IMR-90 (cell line): Measurements from ENCODE around the gene STXBP2. TPM values are rescaled to one million over a fixed set of nuclear protein-coding genes. Genes with fewer than 3 reads are reported as not detected.

ENCODE experiments used
- ATAC-seq: fragments of 200-7000 bp; cut with Tn5 transposase; 2 replicates; pipeline ENCODE4 v1.9.1; 2020; ENCODE audit warnings: low read depth, mild to moderate bottlenecking, moderate library complexity
- BruUV-seq: library from RNA; stranded (reverse); fragments of 400-500 nt; replicated peaks from 2 replicates; lab custom pipeline; 2021; lab: Mats Ljungman, UMichigan
- CTCF ChIA-PET: fragments of 300-600 bp; formaldehyde crosslinking; extraction: SDS; loops from one replicate; lab custom pipeline; 2021; ENCODE audit warnings: antibody characterized with exemption; lab: Yijun Ruan, JAX
- POLR2A ChIA-PET: fragments of 300-600 bp; sonication (Branson Sonifier 250); formaldehyde crosslinking; loops from one replicate; lab custom pipeline; 2022; ENCODE audit warnings: antibody characterized with exemption; ENCODE audit not compliant: unreplicated experiment; lab: Charles Lee
- DNase-seq: peaks from one replicate; pipeline ENCODE4 v3.0.0; 2013
- H2AFZ ChIP-seq: replicated peaks from 2 replicates; pipeline ENCODE3; 2013; ENCODE audit warnings: low read length, mild to moderate bottlenecking; ENCODE audit not compliant: poor library complexity
- H2AK5ac ChIP-seq: 2 replicates; pipeline ENCODE4 v1.6.1; 2013; ENCODE audit warnings: low read depth, low read length, inconsistent platforms
- H2AK9ac ChIP-seq: replicated peaks from 2 replicates; pipeline ENCODE3; 2013; ENCODE audit warnings: mild to moderate bottlenecking, low read depth, low read length, moderate library complexity; ENCODE audit not compliant: poor library complexity
- H2BK120ac ChIP-seq: 2 replicates; pipeline ENCODE4 v1.6.1; 2013; ENCODE audit warnings: low read depth, low read length, inconsistent platforms
- H2BK15ac ChIP-seq: 3 replicates; pipeline ENCODE4 v1.6.1; 2013; ENCODE audit warnings: low read depth, low read length, inconsistent platforms
- H2BK20ac ChIP-seq: 2 replicates; pipeline ENCODE4 v1.6.1; 2013; ENCODE audit warnings: low read depth, mild to moderate bottlenecking, inconsistent platforms, low read length, moderate library complexity
- H2BK5ac ChIP-seq: 2 replicates; pipeline ENCODE4 v1.6.1; 2013; ENCODE audit warnings: mild to moderate bottlenecking, low read depth, low read length, inconsistent platforms; ENCODE audit not compliant: poor library complexity, severe bottlenecking
- H3K14ac ChIP-seq: replicated peaks from 2 replicates; pipeline ENCODE4 v1.6.1; 2013; ENCODE audit warnings: low read depth, low read length, inconsistent platforms
- H3K18ac ChIP-seq: 2 replicates; pipeline ENCODE4 v1.6.1; 2013; ENCODE audit warnings: low read depth, low read length, control low read depth
- H3K23ac ChIP-seq: 2 replicates; pipeline ENCODE4 v1.6.1; 2013; ENCODE audit warnings: low read depth, low read length, inconsistent platforms
- H3K27ac ChIP-seq: 2 replicates; pipeline ENCODE4 v1.5.1; 2013; ENCODE audit warnings: mild to moderate bottlenecking, control low read depth, low read length; ENCODE audit not compliant: insufficient read depth
- H3K27me3 ChIP-seq: 2 replicates; pipeline ENCODE4 v1.6.1; 2013; ENCODE audit warnings: low read length; ENCODE audit not compliant: control insufficient read depth, insufficient read depth
- H3K36me3 ChIP-seq: 2 replicates; pipeline ENCODE4 v1.6.1; 2013; ENCODE audit warnings: low read length, mixed read lengths; ENCODE audit not compliant: control insufficient read depth, insufficient read depth
- H3K4ac ChIP-seq: 2 replicates; pipeline ENCODE4 v1.6.1; 2013; ENCODE audit warnings: low read depth, low read length, inconsistent platforms
- H3K4me1 ChIP-seq: 2 replicates; pipeline ENCODE4 v1.6.1; 2013; ENCODE audit warnings: low read length, mixed read lengths; ENCODE audit not compliant: control insufficient read depth, insufficient read depth
- H3K4me2 ChIP-seq: 2 replicates; pipeline ENCODE4 v1.6.1; 2013; ENCODE audit warnings: low read depth, mild to moderate bottlenecking, control low read depth, low read length, moderate library complexity
- H3K4me3 ChIP-seq: 2 replicates; pipeline ENCODE4 v1.5.1; 2013; ENCODE audit warnings: low read depth, mild to moderate bottlenecking, control low read depth, low read length, moderate library complexity; ENCODE audit not compliant: insufficient read depth
- H3K56ac ChIP-seq: 2 replicates; pipeline ENCODE4 v1.6.1; 2013; ENCODE audit warnings: low read length, inconsistent platforms; ENCODE audit not compliant: insufficient read depth; ENCODE audit errors: extremely low read depth
- H3K79me1 ChIP-seq, 2 experiments: 2 replicates each; pipeline ENCODE4 v1.6.1; 2013; ENCODE audit warnings: low read length in 2 of 2, inconsistent platforms in 1 of 2, low read depth in 1 of 2
- H3K9ac ChIP-seq: 2 replicates; pipeline ENCODE4 v1.6.1; 2013; ENCODE audit warnings: low read depth, low read length, control low read depth
- H3K9me1 ChIP-seq: 2 replicates; pipeline ENCODE4 v1.6.1; 2013; ENCODE audit warnings: low read length, inconsistent platforms; ENCODE audit not compliant: insufficient read depth
- H3K9me3 ChIP-seq: 2 replicates; pipeline ENCODE4 v1.6.1; 2013; ENCODE audit warnings: low read length; ENCODE audit not compliant: control insufficient read depth, insufficient read depth
- H4K20me1 ChIP-seq: 2 replicates; pipeline ENCODE4 v1.6.1; 2013; ENCODE audit warnings: low read length, inconsistent platforms; ENCODE audit not compliant: insufficient read depth
- H4K5ac ChIP-seq: 2 replicates; pipeline ENCODE4 v1.6.1; 2013; ENCODE audit warnings: mild to moderate bottlenecking, low read depth, low read length, control low read depth
- H4K8ac ChIP-seq, 2 experiments: 2 replicates each; pipeline ENCODE4 v1.6.1; 2013; ENCODE audit warnings: low read depth in 2 of 2, low read length in 2 of 2, control low read depth in 1 of 2, inconsistent platforms in 1 of 2
- H4K91ac ChIP-seq: 2 replicates; pipeline ENCODE4 v1.6.1; 2013; ENCODE audit warnings: low read depth, low read length, inconsistent platforms; ENCODE audit not compliant: insufficient read depth
- CTCF ChIP-seq: conservative IDR thresholded peaks from 2 replicates; pipeline ENCODE4 v1.5.1; 2012; ENCODE audit warnings: mild to moderate bottlenecking, low read depth, low read length, improper control_type of control experiment
- FOS ChIP-seq: fragments of 150-350 bp; IDR thresholded peaks from 2 replicates; pipeline ENCODE4 v1.6.1; 2016; ENCODE audit warnings: low read depth, low read length
- MAZ ChIP-seq: IDR thresholded peaks from 2 replicates; pipeline ENCODE4 v1.6.1; 2012; ENCODE audit warnings: low read depth, mild to moderate bottlenecking, low read length, improper control_type of control experiment, moderate library complexity, borderline replicate concordance
- MXI1 ChIP-seq: IDR thresholded peaks from 2 replicates; pipeline ENCODE4 v1.6.1; 2012; ENCODE audit warnings: low read depth, mild to moderate bottlenecking, low read length, moderate library complexity, borderline replicate concordance
- RFX5 ChIP-seq: IDR thresholded peaks from 2 replicates; pipeline ENCODE4 v1.8.0; 2012; ENCODE audit warnings: low read depth, mild to moderate bottlenecking, low read length, moderate library complexity
- WGBS, 2 experiments: methylation state at CpG; one replicate each; pipeline versions ENCODE4 v1.1.5 to v1.1.7; 2013; ENCODE audit warnings: missing lambda C conversion rate in 2 of 2; ENCODE audit not compliant: insufficient read length in 1 of 2; ENCODE audit errors: extremely low coverage in 2 of 2; 5-methylcytosine and 5-hydroxymethylcytosine counted together
- dilution Hi-C: fragments of 300-500 bp; cut with HindIII; formaldehyde crosslinking; loops from one replicate; pipeline ENCODE4 v1.14.3; 2018; ENCODE audit warnings: low sequenced_read_pairs; ENCODE audit not compliant: unreplicated experiment
- in situ Hi-C: fragments of 300-500 bp; cut with MboI; formaldehyde crosslinking; loops from 3 replicates; pipeline ENCODE4 v1.14.3; 2019; ENCODE audit warnings: low sequenced_read_pairs, inconsistent platforms, mixed read lengths
- intact Hi-C: fragments of 100-400 bp; cut with micrococcal nuclease; formaldehyde crosslinking; loops from 2 replicates; pipeline ENCODE4 v1.10.0; 2022
- polyA plus RNA-seq, 3 experiments: library from polyadenylated mRNA; depleted of rRNA; stranded (reverse); fragments of >200 nt; gene quantifications; 2 replicates each; pipeline ENCODE4 v1.2.3, GENCODE V29; 2012; ENCODE audit warnings: low replicate concordance in 1 of 3
- total RNA-seq: library from RNA; depleted of rRNA; stranded (reverse); fragments of >200 nt; gene quantifications from 2 replicates; pipeline ENCODE4 v1.2.3, GENCODE V29; 2012
- TF ChIP-seq, protein P1 (sequence below): fragments of 150-350 bp; IDR thresholded peaks from 2 replicates; pipeline ENCODE4 v1.6.1; 2016; ENCODE audit warnings: low read depth, mild to moderate bottlenecking, low read length, moderate library complexity, borderline replicate concordance

STXBP2 gene
- total and polyA plus RNA-seq, 2 of the 4 experiments (the other 2 are of a cell fraction) = 3.9 to 12.6 TPM

- Histone ChIP-seq H2BK120ac (no peak overlapping the region), H3K9me1 (peaks cover 3% of the 10 kb centered on the region), H3K9ac (no peak overlapping the region), H3K4me3 (no peak overlapping the region), H3K4ac (no peak overlapping the region), H3K23ac (no peak overlapping the region), H4K20me1 (no peaks in the 10 kb centered on the region), H2AK5ac (no peak overlapping the region), H4K5ac (no peak overlapping the region), H3K14ac (no peak overlapping the region), H2AK9ac (peak overlapping the region; percentile 37), H4K91ac (no peak overlapping the region), H3K18ac (no peak overlapping the region), H3K4me1 (peaks cover 2% of the 10 kb centered on the region; the same call in 1 of the 2 replicates), H3K79me1 (peaks cover 0 to 6% of the 10 kb centered on the region in 2 experiments; a peak in 3 of 4 replicates), H3K36me3 (no peaks in the 10 kb centered on the region), H2BK5ac (no peak overlapping the region), H3K27me3 (peaks cover 21% of the 10 kb centered on the region), H3K27ac (no peak overlapping the region), H2AFZ (no peak overlapping the region), H3K9me3 (peaks cover 4% of the 10 kb centered on the region; the same call in 1 of the 2 replicates), H2BK15ac (no peak overlapping the region), H3K4me2 (no peak overlapping the region), H2BK20ac (no peak overlapping the region), H3K56ac (no peak overlapping the region), H4K8ac (no peak overlapping the region)
- ATAC-seq = no peak
- in situ Hi-C loops (no loop called here), intact Hi-C loops (no loop called here), dilution Hi-C loops (no loop called here)
- no CpG with 5 or more reads among the region's 7 CpGs for WGBS, 2 experiments
- DNase-seq = no peak
- no TSS peak for BruUV-seq
- no peak for TF ChIP-seq MAZ
- TF ChIP-seq RFX5 = no peak
- TF ChIP-seq MXI1 = no peak
- TF ChIP-seq, protein P1, sequence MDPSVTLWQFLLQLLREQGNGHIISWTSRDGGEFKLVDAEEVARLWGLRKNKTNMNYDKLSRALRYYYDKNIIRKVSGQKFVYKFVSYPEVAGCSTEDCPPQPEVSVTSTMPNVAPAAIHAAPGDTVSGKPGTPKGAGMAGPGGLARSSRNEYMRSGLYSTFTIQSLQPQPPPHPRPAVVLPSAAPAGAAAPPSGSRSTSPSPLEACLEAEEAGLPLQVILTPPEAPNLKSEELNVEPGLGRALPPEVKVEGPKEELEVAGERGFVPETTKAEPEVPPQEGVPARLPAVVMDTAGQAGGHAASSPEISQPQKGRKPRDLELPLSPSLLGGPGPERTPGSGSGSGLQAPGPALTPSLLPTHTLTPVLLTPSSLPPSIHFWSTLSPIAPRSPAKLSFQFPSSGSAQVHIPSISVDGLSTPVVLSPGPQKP = no peak
- no peak for TF ChIP-seq CTCF
- no peak for TF ChIP-seq FOS
- CTCF ChIA-PET = no interaction called here
- POLR2A ChIA-PET = no interaction called here
Observed at GRCh38 chr19:7676376-7676775, 39.5 kb downstream of the STXBP2 start.
